GM23248 (cell line): ENCODE measurements around the gene SV2C. TPM values are rescaled to one million over a fixed set of nuclear protein-coding genes. Genes with fewer than 3 reads are reported as not detected.

Source experiments
- DNase-seq: peaks from one replicate; pipeline ENCODE4 v3.0.0-alpha.2; 2015
- H2AFZ ChIP-seq: fragments of 200-600 bp; sonication (generic); 2 replicates; pipeline ENCODE4 v1.6.1; 2016; ENCODE audit warnings: antibody characterized with exemption
- H3F3A ChIP-seq: fragments of 200-600 bp; sonication (generic); 2 replicates; pipeline ENCODE4 v1.6.1; 2016; ENCODE audit warnings: mild to moderate bottlenecking, antibody characterized with exemption, mixed run types; ENCODE audit not compliant: insufficient read depth
- H3K27ac ChIP-seq: fragments of 200-600 bp; sonication (generic); 2 replicates; pipeline ENCODE4 v1.5.1; 2016; ENCODE audit warnings: mild to moderate bottlenecking
- H3K27me3 ChIP-seq: fragments of 200-600 bp; sonication (generic); replicated peaks from 2 replicates; pipeline ENCODE4 v1.6.1; 2016; ENCODE audit warnings: mild to moderate bottlenecking; ENCODE audit not compliant: insufficient read depth
- H3K36me3 ChIP-seq: fragments of 200-600 bp; sonication (generic); 2 replicates; pipeline ENCODE4 v1.6.1; 2016; ENCODE audit warnings: low read depth, mild to moderate bottlenecking
- H3K4me1 ChIP-seq: fragments of 200-600 bp; sonication (generic); 2 replicates; pipeline ENCODE4 v1.6.1; 2016; ENCODE audit warnings: mild to moderate bottlenecking; ENCODE audit not compliant: insufficient read depth
- H3K4me2 ChIP-seq: fragments of 200-600 bp; sonication (generic); one replicate; pipeline ENCODE4 v1.6.1; 2016; ENCODE audit warnings: mild to moderate bottlenecking; ENCODE audit not compliant: unreplicated experiment
- H3K4me3 ChIP-seq: fragments of 200-600 bp; sonication (generic); 2 replicates; pipeline ENCODE4 v1.5.1; 2016; ENCODE audit warnings: mild to moderate bottlenecking
- H3K79me2 ChIP-seq: fragments of 200-600 bp; sonication (generic); 2 replicates; pipeline ENCODE4 v1.6.1; 2016; ENCODE audit warnings: mild to moderate bottlenecking; ENCODE audit not compliant: insufficient read depth
- H3K9ac ChIP-seq: fragments of 200-600 bp; sonication (generic); 2 replicates; pipeline ENCODE4 v1.6.1; 2016; ENCODE audit warnings: mild to moderate bottlenecking
- H3K9me2 ChIP-seq: fragments of 200-600 bp; sonication (generic); 2 replicates; pipeline ENCODE4 v1.6.1; 2016; ENCODE audit warnings: mixed run types, mild to moderate bottlenecking, moderate library complexity; ENCODE audit not compliant: insufficient read depth
- H3K9me3 ChIP-seq: fragments of 200-600 bp; sonication (generic); one replicate; pipeline ENCODE4 v1.6.1; 2017; ENCODE audit warnings: low read depth
- H4K20me1 ChIP-seq: fragments of 200-600 bp; sonication (generic); 2 replicates; pipeline ENCODE4 v1.6.0; 2016; ENCODE audit not compliant: insufficient read depth
- EZH2 ChIP-seq: fragments of 200-600 bp; sonication (generic); IDR thresholded peaks from 2 replicates; pipeline ENCODE4 v1.6.1; 2018; ENCODE audit warnings: antibody characterized with exemption, mild to moderate bottlenecking; ENCODE audit not compliant: insufficient read depth, poor library complexity, severe bottlenecking
- EZH2phosphoT487 ChIP-seq: fragments of 200-600 bp; sonication (generic); IDR thresholded peaks from 2 replicates; pipeline ENCODE4 v1.6.1; 2018; ENCODE audit warnings: antibody characterized with exemption, moderate library complexity, mild to moderate bottlenecking, low read depth; ENCODE audit not compliant: insufficient read depth
- WGBS, 2 experiments: methylation state at CpG; one replicate each; pipeline ENCODE4 v1.1.6; 2015 to 2017; ENCODE audit warnings: low lambda C conversion rate in 2 of 2, low coverage in 1 of 2; ENCODE audit errors: missing lambda C conversion rate in 2 of 2; 5-methylcytosine and 5-hydroxymethylcytosine counted together
- in situ Hi-C: fragments of 300-500 bp; cut with MboI; formaldehyde crosslinking; loops from 2 replicates; pipeline ENCODE4 v1.15.0; 2020
- polyA plus RNA-seq: library from polyadenylated mRNA; unstranded; fragments of >200 nt; fragmentation: Nextera tagmentation; extraction: Ambion mirVana; gene quantifications from 2 replicates; pipeline ENCODE4 v1.2.1, GENCODE V29; 2016
- total RNA-seq: library from RNA; depleted of rRNA; stranded (reverse); fragments of >200 nt; shearing (Covaris generic); gene quantifications from 2 replicates; pipeline ENCODE4 v1.2.3, GENCODE V29; 2014

The SV2C gene
- total and polyA plus RNA-seq, 2 experiments from 2014 or later = not detected

DNA sequence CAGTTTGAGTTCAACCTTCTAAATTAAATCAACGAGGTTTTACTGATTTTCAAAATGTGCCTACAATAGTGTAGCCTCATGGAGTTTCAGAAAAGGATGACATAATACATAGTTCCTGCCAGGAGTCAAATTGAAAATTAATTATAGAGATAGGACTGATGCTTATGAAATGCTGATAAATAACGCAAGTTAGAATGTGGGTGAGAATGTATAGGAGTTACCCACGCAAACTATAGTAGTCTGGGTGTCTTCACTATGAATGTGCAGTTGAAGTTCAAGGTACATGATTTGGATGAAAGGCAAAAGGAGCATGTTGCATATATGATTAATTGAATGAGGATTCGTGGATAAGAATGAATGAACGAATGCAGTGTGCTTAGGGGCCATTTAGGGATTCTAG lies 95.7 kb downstream of the SV2C start:
- Histone ChIP-seq H2AFZ (no peak overlapping the region), H3K9me2 (no peaks in the 10 kb centered on the region), H4K20me1 (no peaks in the 10 kb centered on the region), H3K79me2 (no peaks in the 10 kb centered on the region), H3F3A (no peaks in the 10 kb centered on the region), H3K4me1 (no peaks in the 10 kb centered on the region), H3K27me3 (0 out of 2 replicates have a peak, but pooled peaks cover 5% of the 10 kb centered on the region), H3K27ac (no peak overlapping the region), H3K9me3 (no peaks in the 10 kb centered on the region), H3K36me3 (no peaks in the 10 kb centered on the region), H3K9ac (no peak overlapping the region), H3K4me2 (no peak overlapping the region), H3K4me3 (no peak overlapping the region)
- 39 to 41% methylated on average over 5 of the region's 5 CpGs for WGBS, 2 experiments
- in situ Hi-C loops = no loop called here
- DNase-seq = no peak
- TF ChIP-seq EZH2 (no peak), EZH2phosphoT487 (no peak)

GRCh38 chr5:76180814-76181805 lies 97.9 kb downstream of the SV2C start:
- no peak for DNase-seq
- H3F3A ChIP-seq = no peaks in the 10 kb centered on the region
- H3K4me2 ChIP-seq = no peak overlapping the region
- H4K20me1 ChIP-seq = no peaks in the 10 kb centered on the region
- H2AFZ ChIP-seq = no peak overlapping the region
- no peaks in the 10 kb centered on the region for H3K4me1 ChIP-seq
- TF ChIP-seq EZH2 = no peak
- no peak for TF ChIP-seq EZH2phosphoT487
- 49 to 57% methylated on average over 8 of the region's 8 CpGs for WGBS, 2 experiments
- no peak overlapping the region for H3K4me3 ChIP-seq
- H3K27ac ChIP-seq = no peak overlapping the region
- in situ Hi-C loops = no loop called here
- no peaks in the 10 kb centered on the region for H3K9me3 ChIP-seq
- no peaks in the 10 kb centered on the region for H3K79me2 ChIP-seq
- no peak overlapping the region for H3K9ac ChIP-seq
- no peaks in the 10 kb centered on the region for H3K36me3 ChIP-seq
- no peaks in the 10 kb centered on the region for H3K9me2 ChIP-seq
- H3K27me3 ChIP-seq = 0 out of 2 replicates have a peak, but pooled peaks cover 5% of the 10 kb centered on the region

DNA sequence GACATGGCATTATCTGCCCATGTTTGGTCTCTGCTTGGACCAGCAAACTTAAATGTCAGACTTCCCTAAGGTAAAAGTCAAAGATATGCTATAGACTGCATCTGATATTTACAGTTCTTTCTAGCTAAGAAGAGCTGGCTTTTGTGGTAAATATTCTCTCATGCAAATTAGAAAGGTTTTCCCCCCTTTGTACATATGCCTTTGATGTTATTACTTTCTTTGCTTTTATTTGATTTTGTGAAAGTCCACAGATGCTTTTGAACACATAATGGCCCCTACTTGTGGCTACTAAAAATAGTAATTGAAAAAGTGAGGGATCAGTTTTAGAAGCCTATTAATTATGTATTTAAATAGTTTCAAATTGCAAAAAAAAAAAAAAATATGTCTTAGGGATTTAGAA lies 104.2 kb downstream of the SV2C start:
- H2AFZ ChIP-seq = no peak overlapping the region
- H3K27me3 ChIP-seq = no peaks in the 10 kb centered on the region
- no peaks in the 10 kb centered on the region for H3K9me2 ChIP-seq
- no peaks in the 10 kb centered on the region for H3K4me1 ChIP-seq
- in situ Hi-C loops = no loop called here
- TF ChIP-seq EZH2phosphoT487 = no peak
- H3K9ac ChIP-seq = no peak overlapping the region
- H3K79me2 ChIP-seq = no peaks in the 10 kb centered on the region
- H3K36me3 ChIP-seq = no peaks in the 10 kb centered on the region
- no peaks in the 10 kb centered on the region for H3K9me3 ChIP-seq
- no peak overlapping the region for H3K27ac ChIP-seq
- no peak overlapping the region for H3K4me2 ChIP-seq
- no peak for DNase-seq
- no peaks in the 10 kb centered on the region for H3F3A ChIP-seq
- H4K20me1 ChIP-seq = no peaks in the 10 kb centered on the region
- H3K4me3 ChIP-seq = no peak overlapping the region

- Histone ChIP-seq H3K4me3 (no peak overlapping the region), H3F3A (no peaks in the 10 kb centered on the region), H3K4me2 (no peak overlapping the region), H2AFZ (no peak overlapping the region), H3K4me1 (no peaks in the 10 kb centered on the region), H4K20me1 (no peaks in the 10 kb centered on the region), H3K36me3 (no peaks in the 10 kb centered on the region), H3K9me2 (no peaks in the 10 kb centered on the region), H3K27me3 (no peaks in the 10 kb centered on the region), H3K79me2 (no peaks in the 10 kb centered on the region), H3K27ac (no peak overlapping the region), H3K9ac (no peak overlapping the region), H3K9me3 (no peaks in the 10 kb centered on the region)
- 26 to 43% methylated on average over 3 of the region's 3 CpGs for WGBS, 2 experiments
- DNase-seq = no peak
- in situ Hi-C loops = no loop called here
- no peak for TF ChIP-seq EZH2
- no peak for TF ChIP-seq EZH2phosphoT487
Observed at GRCh38 chr5:76190356-76190755, 107.2 kb downstream of the SV2C start.
